HepG2 (cell line): ENCODE results near the gene PCYT2. TPM values are rescaled to one million over a fixed set of nuclear protein-coding genes. Genes with fewer than 3 reads are reported as not detected.

ENCODE experiments used
- HDAC1 ChIP-seq: sonication (generic); formaldehyde crosslinking; IDR thresholded peaks from 2 replicates; pipeline ENCODE4 v1.5.1; 2020; ENCODE audit warnings: mild to moderate bottlenecking, missing genetic modification reagents
- MAFF ChIP-seq: IDR thresholded peaks from 2 replicates; pipeline ENCODE4 v1.6.1; 2011; ENCODE audit warnings: low read depth, low read length, improper control_type of control experiment
- MIXL1 ChIP-seq: IDR thresholded peaks from 2 replicates; pipeline ENCODE4 v1.6.1; 2016
- NFYB ChIP-seq: sonication (generic); formaldehyde crosslinking; IDR thresholded peaks from 2 replicates; pipeline ENCODE4 v1.4.0; 2020; ENCODE audit warnings: missing genetic modification reagents
- PAF1 ChIP-seq: IDR thresholded peaks from 2 replicates; pipeline ENCODE4 v1.6.1; 2016; ENCODE audit warnings: missing genetic modification reagents, missing compliant biosample characterization
- PCBP1 ChIP-seq: fragments of 200-400 bp; formaldehyde crosslinking; IDR thresholded peaks from 2 replicates; pipeline ENCODE4 v1.6.1; 2017; ENCODE audit warnings: mild to moderate bottlenecking, low read depth, low read length, borderline replicate concordance
- PRMT3 ChIP-seq: sonication (generic); formaldehyde crosslinking; IDR thresholded peaks from 2 replicates; pipeline ENCODE4 v1.8.1; 2022; ENCODE audit warnings: low read depth, mild to moderate bottlenecking, moderate library complexity, missing genetic modification reagents, borderline replicate concordance
- SAP130 ChIP-seq: IDR thresholded peaks from 2 replicates; pipeline ENCODE4 v1.6.1; 2016; ENCODE audit warnings: low read depth
- SP4 ChIP-seq: sonication (generic); formaldehyde crosslinking; IDR thresholded peaks from 2 replicates; pipeline ENCODE4 v1.8.1; 2023; ENCODE audit warnings: mild to moderate bottlenecking, missing genetic modification reagents
- ZKSCAN5 ChIP-seq: sonication (generic); formaldehyde crosslinking; IDR thresholded peaks from 2 replicates; pipeline ENCODE4 v1.5.1; 2020; ENCODE audit warnings: mild to moderate bottlenecking, missing genetic modification reagents
- ZNF670 ChIP-seq: sonication (generic); formaldehyde crosslinking; IDR thresholded peaks from 2 replicates; pipeline ENCODE4 v1.8.0; 2022; ENCODE audit warnings: mild to moderate bottlenecking, missing genetic modification reagents, borderline replicate concordance
- ZSCAN9 ChIP-seq: IDR thresholded peaks from 2 replicates; pipeline ENCODE4 v1.6.1; 2016; ENCODE audit warnings: borderline replicate concordance
- polyA plus RNA-seq, 8 experiments: library from polyadenylated mRNA; depleted of rRNA in 3 of 8; stranded (reverse) in 7 of 8; unstranded in 1 of 8; fragments of >200 nt; fragmentation: Illumina TruSeq in 4 of 8; extraction: Trizol in 4 of 8; gene quantifications; 2 replicates each; pipeline versions ENCODE4 v1.2.1 to v1.2.3, GENCODE V29; 2011 to 2016; ENCODE audit warnings: low read depth in 4 of 8, missing spikeins in 1 of 8, mixed read lengths in 1 of 8; ENCODE audit not compliant: insufficient read depth in 1 of 8
- total RNA-seq, 5 experiments: library from RNA; depleted of rRNA; stranded (reverse); fragments of >200 nt; fragmentation: Illumina TruSeq; extraction: Trizol; gene quantifications; 2 replicates each; pipeline ENCODE4 v1.2.3, GENCODE V29; 2016; ENCODE audit warnings: low read depth in 1 of 5
- TF ChIP-seq, protein P1 (sequence below): sonication (generic); formaldehyde crosslinking; IDR thresholded peaks from 2 replicates; pipeline ENCODE4 v1.9.0; 2021; ENCODE audit warnings: mild to moderate bottlenecking, missing genetic modification reagents
- TF ChIP-seq, protein P2 (sequence below): fragments of 450-650 bp; IDR thresholded peaks from 2 replicates; pipeline ENCODE4 v1.6.1; 2016
- TF ChIP-seq, protein P3 (sequence below): sonication (generic); formaldehyde crosslinking; conservative IDR thresholded peaks from 2 replicates; pipeline ENCODE4 v1.4.0; 2020; ENCODE audit warnings: missing genetic modification reagents
- TF ChIP-seq, protein P4 (sequence below), 2 experiments: fragments of 450-650 bp in 1 of 2; sonication (generic) in 1 of 2; formaldehyde crosslinking; IDR thresholded peaks; 2 replicates each; pipeline versions ENCODE4 v1.5.0 to v1.8.0; 2020 to 2022; ENCODE audit warnings: mild to moderate bottlenecking in 1 of 2, missing genetic modification reagents in 1 of 2
- TF ChIP-seq, protein P5 (sequence below): sonication (generic); formaldehyde crosslinking; conservative IDR thresholded peaks from 2 replicates; pipeline ENCODE4 v1.5.0; 2020; ENCODE audit warnings: missing genetic modification reagents

The PCYT2 gene
- total and polyA plus RNA-seq, 2 of the 13 experiments (the other 11 are each of a cell fraction or from before 2014, with no cell fraction given), result 147 to 297 TPM

DNA sequence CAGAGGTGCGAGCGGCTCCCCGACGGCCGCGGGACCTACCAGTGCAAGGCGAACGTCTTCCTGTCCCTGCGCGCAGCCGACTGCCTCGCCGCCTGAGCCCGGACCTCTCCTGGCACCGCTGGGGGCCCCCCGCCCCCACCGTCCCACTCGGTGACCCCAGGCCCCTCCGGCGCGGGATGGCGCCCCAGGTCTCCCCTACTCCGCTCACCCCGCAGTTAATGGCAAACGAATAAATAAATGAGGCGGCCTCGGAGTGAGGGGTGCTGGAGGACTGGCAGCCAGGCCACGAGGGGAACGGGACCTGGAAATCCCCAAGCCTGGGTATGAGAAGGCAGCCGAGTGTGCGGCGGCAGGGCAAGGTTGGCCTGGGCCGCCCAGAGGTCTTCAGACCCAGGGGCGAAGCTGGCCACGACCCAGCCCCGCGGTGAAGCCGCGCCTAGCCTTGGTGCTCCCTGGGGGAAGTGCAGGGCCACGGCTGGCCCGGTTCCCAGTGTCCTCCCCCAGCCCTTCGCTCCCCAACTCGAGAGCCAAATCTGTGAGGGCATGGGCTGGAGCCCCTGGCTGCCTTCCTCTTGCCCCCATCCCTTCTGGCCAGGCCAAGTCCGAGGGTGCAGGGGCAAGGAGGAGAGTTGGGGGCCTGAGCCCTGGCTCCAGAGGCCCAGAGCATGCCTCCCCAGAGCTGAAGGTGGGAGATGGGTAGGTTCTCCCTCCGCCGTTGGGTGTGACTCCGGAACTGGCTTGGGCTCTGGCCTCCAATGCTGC lies 8.4 kb downstream of the PCYT2 start (continued):
- TF ChIP-seq, protein P1, sequence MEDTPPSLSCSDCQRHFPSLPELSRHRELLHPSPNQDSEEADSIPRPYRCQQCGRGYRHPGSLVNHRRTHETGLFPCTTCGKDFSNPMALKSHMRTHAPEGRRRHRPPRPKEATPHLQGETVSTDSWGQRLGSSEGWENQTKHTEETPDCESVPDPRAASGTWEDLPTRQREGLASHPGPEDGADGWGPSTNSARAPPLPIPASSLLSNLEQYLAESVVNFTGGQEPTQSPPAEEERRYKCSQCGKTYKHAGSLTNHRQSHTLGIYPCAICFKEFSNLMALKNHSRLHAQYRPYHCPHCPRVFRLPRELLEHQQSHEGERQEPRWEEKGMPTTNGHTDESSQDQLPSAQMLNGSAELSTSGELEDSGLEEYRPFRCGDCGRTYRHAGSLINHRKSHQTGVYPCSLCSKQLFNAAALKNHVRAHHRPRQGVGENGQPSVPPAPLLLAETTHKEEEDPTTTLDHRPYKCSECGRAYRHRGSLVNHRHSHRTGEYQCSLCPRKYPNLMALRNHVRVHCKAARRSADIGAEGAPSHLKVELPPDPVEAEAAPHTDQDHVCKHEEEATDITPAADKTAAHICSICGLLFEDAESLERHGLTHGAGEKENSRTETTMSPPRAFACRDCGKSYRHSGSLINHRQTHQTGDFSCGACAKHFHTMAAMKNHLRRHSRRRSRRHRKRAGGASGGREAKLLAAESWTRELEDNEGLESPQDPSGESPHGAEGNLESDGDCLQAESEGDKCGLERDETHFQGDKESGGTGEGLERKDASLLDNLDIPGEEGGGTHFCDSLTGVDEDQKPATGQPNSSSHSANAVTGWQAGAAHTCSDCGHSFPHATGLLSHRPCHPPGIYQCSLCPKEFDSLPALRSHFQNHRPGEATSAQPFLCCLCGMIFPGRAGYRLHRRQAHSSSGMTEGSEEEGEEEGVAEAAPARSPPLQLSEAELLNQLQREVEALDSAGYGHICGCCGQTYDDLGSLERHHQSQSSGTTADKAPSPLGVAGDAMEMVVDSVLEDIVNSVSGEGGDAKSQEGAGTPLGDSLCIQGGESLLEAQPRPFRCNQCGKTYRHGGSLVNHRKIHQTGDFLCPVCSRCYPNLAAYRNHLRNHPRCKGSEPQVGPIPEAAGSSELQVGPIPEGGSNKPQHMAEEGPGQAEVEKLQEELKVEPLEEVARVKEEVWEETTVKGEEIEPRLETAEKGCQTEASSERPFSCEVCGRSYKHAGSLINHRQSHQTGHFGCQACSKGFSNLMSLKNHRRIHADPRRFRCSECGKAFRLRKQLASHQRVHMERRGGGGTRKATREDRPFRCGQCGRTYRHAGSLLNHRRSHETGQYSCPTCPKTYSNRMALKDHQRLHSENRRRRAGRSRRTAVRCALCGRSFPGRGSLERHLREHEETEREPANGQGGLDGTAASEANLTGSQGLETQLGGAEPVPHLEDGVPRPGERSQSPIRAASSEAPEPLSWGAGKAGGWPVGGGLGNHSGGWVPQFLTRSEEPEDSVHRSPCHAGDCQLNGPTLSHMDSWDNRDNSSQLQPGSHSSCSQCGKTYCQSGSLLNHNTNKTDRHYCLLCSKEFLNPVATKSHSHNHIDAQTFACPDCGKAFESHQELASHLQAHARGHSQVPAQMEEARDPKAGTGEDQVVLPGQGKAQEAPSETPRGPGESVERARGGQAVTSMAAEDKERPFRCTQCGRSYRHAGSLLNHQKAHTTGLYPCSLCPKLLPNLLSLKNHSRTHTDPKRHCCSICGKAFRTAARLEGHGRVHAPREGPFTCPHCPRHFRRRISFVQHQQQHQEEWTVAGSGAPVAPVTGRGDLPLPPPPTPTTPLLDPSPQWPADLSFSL (CRISPR knock-in tag), result no peak
- no peak for TF ChIP-seq ZNF670 (CRISPR knock-in tag)
- TF ChIP-seq, protein P2, sequence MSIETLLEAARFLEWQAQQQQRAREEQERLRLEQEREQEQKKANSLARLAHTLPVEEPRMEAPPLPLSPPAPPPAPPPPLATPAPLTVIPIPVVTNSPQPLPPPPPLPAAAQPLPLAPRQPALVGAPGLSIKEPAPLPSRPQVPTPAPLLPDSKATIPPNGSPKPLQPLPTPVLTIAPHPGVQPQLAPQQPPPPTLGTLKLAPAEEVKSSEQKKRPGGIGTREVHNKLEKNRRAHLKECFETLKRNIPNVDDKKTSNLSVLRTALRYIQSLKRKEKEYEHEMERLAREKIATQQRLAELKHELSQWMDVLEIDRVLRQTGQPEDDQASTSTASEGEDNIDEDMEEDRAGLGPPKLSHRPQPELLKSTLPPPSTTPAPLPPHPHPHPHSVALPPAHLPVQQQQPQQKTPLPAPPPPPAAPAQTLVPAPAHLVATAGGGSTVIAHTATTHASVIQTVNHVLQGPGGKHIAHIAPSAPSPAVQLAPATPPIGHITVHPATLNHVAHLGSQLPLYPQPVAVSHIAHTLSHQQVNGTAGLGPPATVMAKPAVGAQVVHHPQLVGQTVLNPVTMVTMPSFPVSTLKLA, result no peak
- TF ChIP-seq, protein P3, sequence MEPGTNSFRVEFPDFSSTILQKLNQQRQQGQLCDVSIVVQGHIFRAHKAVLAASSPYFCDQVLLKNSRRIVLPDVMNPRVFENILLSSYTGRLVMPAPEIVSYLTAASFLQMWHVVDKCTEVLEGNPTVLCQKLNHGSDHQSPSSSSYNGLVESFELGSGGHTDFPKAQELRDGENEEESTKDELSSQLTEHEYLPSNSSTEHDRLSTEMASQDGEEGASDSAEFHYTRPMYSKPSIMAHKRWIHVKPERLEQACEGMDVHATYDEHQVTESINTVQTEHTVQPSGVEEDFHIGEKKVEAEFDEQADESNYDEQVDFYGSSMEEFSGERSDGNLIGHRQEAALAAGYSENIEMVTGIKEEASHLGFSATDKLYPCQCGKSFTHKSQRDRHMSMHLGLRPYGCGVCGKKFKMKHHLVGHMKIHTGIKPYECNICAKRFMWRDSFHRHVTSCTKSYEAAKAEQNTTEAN (CRISPR knock-in tag), result no peak
- TF ChIP-seq MAFF, result no peak
- TF ChIP-seq HDAC1 (CRISPR knock-in tag), result 0 out of 2 replicates have a peak, but pooled peaks have one; percentile 16
- no peak for TF ChIP-seq PRMT3 (CRISPR knock-in tag)
- no peak for TF ChIP-seq ZSCAN9 (CRISPR knock-in tag)
- no peak for TF ChIP-seq NFYB
- TF ChIP-seq, protein P4, sequence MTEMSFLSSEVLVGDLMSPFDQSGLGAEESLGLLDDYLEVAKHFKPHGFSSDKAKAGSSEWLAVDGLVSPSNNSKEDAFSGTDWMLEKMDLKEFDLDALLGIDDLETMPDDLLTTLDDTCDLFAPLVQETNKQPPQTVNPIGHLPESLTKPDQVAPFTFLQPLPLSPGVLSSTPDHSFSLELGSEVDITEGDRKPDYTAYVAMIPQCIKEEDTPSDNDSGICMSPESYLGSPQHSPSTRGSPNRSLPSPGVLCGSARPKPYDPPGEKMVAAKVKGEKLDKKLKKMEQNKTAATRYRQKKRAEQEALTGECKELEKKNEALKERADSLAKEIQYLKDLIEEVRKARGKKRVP (CRISPR knock-in tag; IDR thresholded peaks at IDR 0.05), result no peak
- no peak for TF ChIP-seq PCBP1
- TF ChIP-seq, protein P5, sequence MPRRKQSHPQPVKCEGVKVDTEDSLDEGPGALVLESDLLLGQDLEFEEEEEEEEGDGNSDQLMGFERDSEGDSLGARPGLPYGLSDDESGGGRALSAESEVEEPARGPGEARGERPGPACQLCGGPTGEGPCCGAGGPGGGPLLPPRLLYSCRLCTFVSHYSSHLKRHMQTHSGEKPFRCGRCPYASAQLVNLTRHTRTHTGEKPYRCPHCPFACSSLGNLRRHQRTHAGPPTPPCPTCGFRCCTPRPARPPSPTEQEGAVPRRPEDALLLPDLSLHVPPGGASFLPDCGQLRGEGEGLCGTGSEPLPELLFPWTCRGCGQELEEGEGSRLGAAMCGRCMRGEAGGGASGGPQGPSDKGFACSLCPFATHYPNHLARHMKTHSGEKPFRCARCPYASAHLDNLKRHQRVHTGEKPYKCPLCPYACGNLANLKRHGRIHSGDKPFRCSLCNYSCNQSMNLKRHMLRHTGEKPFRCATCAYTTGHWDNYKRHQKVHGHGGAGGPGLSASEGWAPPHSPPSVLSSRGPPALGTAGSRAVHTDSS (CRISPR knock-in tag), result no peak
- TF ChIP-seq SAP130, result no peak; the same call in 1 of the 2 replicates
- no peak; the same call in 1 of the 2 replicates for TF ChIP-seq ZKSCAN5 (CRISPR knock-in tag)
- TF ChIP-seq SP4 (CRISPR knock-in tag), result no peak
- no peak for TF ChIP-seq MIXL1
- TF ChIP-seq PAF1 (CRISPR knock-in tag), result peak; percentile 94; the same call in 1 of the 2 replicates
